ENCODE data around the gene MIOX.

GRCh38 chr22:50502096-50502495, 15.4 kb downstream of the MIOX start:
- TF ChIP-seq NFIC (IDR thresholded peaks at IDR 0.05) (no peak), MAX (IDR thresholded peaks at IDR 0.05) (no peak), TEAD4 (IDR thresholded peaks at IDR 0.05) (no peak), ZBTB7A (IDR thresholded peaks at IDR 0.05; ENCODE audit: low read depth) (no peak), EP300 (IDR thresholded peaks at IDR 0.05; ENCODE audit: borderline replicate concordance) (no peak), USF1 (IDR thresholded peaks at IDR 0.05) (no peak), CREB1 (IDR thresholded peaks at IDR 0.05; ENCODE audit: low read depth) (no peak), YY1 (IDR thresholded peaks at IDR 0.05; ENCODE audit: low read depth) (no peak), TAF1 (IDR thresholded peaks at IDR 0.05; ENCODE audit: low read depth) (no peak), TCF12 (IDR thresholded peaks at IDR 0.05; ENCODE audit: low read depth) (no peak), RAD21 (IDR thresholded peaks at IDR 0.05; ENCODE audit: low read depth) (no peak), CEBPB (IDR thresholded peaks at IDR 0.05) (no peak), EGR1 (IDR thresholded peaks at IDR 0.05) (no peak)
- TF ChIP-seq, protein P1, sequence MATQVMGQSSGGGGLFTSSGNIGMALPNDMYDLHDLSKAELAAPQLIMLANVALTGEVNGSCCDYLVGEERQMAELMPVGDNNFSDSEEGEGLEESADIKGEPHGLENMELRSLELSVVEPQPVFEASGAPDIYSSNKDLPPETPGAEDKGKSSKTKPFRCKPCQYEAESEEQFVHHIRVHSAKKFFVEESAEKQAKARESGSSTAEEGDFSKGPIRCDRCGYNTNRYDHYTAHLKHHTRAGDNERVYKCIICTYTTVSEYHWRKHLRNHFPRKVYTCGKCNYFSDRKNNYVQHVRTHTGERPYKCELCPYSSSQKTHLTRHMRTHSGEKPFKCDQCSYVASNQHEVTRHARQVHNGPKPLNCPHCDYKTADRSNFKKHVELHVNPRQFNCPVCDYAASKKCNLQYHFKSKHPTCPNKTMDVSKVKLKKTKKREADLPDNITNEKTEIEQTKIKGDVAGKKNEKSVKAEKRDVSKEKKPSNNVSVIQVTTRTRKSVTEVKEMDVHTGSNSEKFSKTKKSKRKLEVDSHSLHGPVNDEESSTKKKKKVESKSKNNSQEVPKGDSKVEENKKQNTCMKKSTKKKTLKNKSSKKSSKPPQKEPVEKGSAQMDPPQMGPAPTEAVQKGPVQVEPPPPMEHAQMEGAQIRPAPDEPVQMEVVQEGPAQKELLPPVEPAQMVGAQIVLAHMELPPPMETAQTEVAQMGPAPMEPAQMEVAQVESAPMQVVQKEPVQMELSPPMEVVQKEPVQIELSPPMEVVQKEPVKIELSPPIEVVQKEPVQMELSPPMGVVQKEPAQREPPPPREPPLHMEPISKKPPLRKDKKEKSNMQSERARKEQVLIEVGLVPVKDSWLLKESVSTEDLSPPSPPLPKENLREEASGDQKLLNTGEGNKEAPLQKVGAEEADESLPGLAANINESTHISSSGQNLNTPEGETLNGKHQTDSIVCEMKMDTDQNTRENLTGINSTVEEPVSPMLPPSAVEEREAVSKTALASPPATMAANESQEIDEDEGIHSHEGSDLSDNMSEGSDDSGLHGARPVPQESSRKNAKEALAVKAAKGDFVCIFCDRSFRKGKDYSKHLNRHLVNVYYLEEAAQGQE (IDR thresholded peaks at IDR 0.05; ENCODE audit: low read depth), result no peak

Data from Ishikawa (cell line).